HepG2 (cell line): ENCODE measurements around the gene PIK3IP1. TPM values are rescaled to one million over a fixed set of nuclear protein-coding genes. Genes with fewer than 3 reads are reported as not detected.

Experiments
- ARNTL ChIP-seq: sonication (generic); formaldehyde crosslinking; IDR thresholded peaks from 2 replicates; pipeline ENCODE4 v1.4.0; 2020; ENCODE audit warnings: mild to moderate bottlenecking, missing genetic modification reagents
- CBX1 ChIP-seq: IDR thresholded peaks from one replicate; pipeline ENCODE4 v1.6.1; 2016; ENCODE audit warnings: antibody characterized with exemption, low read depth
- CHD4 ChIP-seq: fragments of 200-600 bp; sonication (generic); IDR thresholded peaks from 2 replicates; pipeline ENCODE4 v1.7.0; 2017; ENCODE audit warnings: mild to moderate bottlenecking, low read length, borderline replicate concordance
- CREBL2 ChIP-seq: sonication (generic); formaldehyde crosslinking; IDR thresholded peaks from 2 replicates; pipeline ENCODE4 v1.8.1; 2023; ENCODE audit warnings: missing genetic modification reagents, mild to moderate bottlenecking, borderline replicate concordance
- CTCF ChIP-seq: sonication (generic); formaldehyde crosslinking; IDR thresholded peaks from 2 replicates; pipeline ENCODE4 v1.5.0; 2020; ENCODE audit warnings: mild to moderate bottlenecking, missing genetic modification reagents, moderate library complexity
- FOXC1 ChIP-seq: sonication (generic); formaldehyde crosslinking; IDR thresholded peaks from 2 replicates; pipeline ENCODE4 v1.8.0; 2022; ENCODE audit warnings: mild to moderate bottlenecking, missing genetic modification reagents, borderline replicate concordance
- FOXM1 ChIP-seq: sonication (generic); formaldehyde crosslinking; IDR thresholded peaks from 2 replicates; pipeline ENCODE4 v1.5.0; 2020; ENCODE audit warnings: missing genetic modification reagents
- JUNB ChIP-seq: sonication (generic); formaldehyde crosslinking; IDR thresholded peaks from 2 replicates; pipeline ENCODE4 v1.8.0; 2022; ENCODE audit warnings: missing genetic modification reagents, mild to moderate bottlenecking, borderline replicate concordance
- MIER3 ChIP-seq: IDR thresholded peaks from 2 replicates; pipeline ENCODE4 v1.6.1; 2016; ENCODE audit warnings: missing compliant biosample characterization, borderline replicate concordance
- RARA ChIP-seq: IDR thresholded peaks from 2 replicates; pipeline ENCODE4 v1.6.1; 2016; ENCODE audit warnings: missing genetic modification reagents, missing compliant biosample characterization
- REL ChIP-seq: sonication (generic); formaldehyde crosslinking; conservative IDR thresholded peaks from 2 replicates; pipeline ENCODE4 v1.8.0; 2022; ENCODE audit warnings: mild to moderate bottlenecking, missing genetic modification reagents, moderate library complexity
- SATB2 ChIP-seq: sonication (generic); formaldehyde crosslinking; IDR thresholded peaks from 2 replicates; pipeline ENCODE4 v1.5.0; 2020; ENCODE audit warnings: missing genetic modification reagents
- TEAD3 ChIP-seq: optimal IDR thresholded peaks from 2 replicates; pipeline ENCODE3; 2016; ENCODE audit warnings: borderline replicate concordance
- ZNF142 ChIP-seq: sonication (generic); formaldehyde crosslinking; IDR thresholded peaks from 2 replicates; pipeline ENCODE4 v1.4.0; 2020; ENCODE audit warnings: missing genetic modification reagents
- ZNF225 ChIP-seq: sonication (generic); formaldehyde crosslinking; IDR thresholded peaks from 2 replicates; pipeline ENCODE4 v1.4.0; 2020; ENCODE audit warnings: mild to moderate bottlenecking, missing genetic modification reagents
- ZNF431 ChIP-seq: sonication (generic); formaldehyde crosslinking; IDR thresholded peaks from 2 replicates; pipeline ENCODE4 v1.9.0; 2022; ENCODE audit warnings: missing genetic modification reagents, low read depth, mild to moderate bottlenecking, borderline replicate concordance
- ZNF570 ChIP-seq: sonication (generic); formaldehyde crosslinking; IDR thresholded peaks from 2 replicates; pipeline ENCODE4 v1.4.0; 2020; ENCODE audit warnings: mild to moderate bottlenecking, missing genetic modification reagents, borderline replicate concordance
- polyA plus RNA-seq, 8 experiments: library from polyadenylated mRNA; depleted of rRNA in 3 of 8; stranded (reverse) in 7 of 8; unstranded in 1 of 8; fragments of >200 nt; fragmentation: Illumina TruSeq in 4 of 8; extraction: Trizol in 4 of 8; gene quantifications; 2 replicates each; pipeline versions ENCODE4 v1.2.1 to v1.2.3, GENCODE V29; 2011 to 2016; ENCODE audit warnings: low read depth in 4 of 8, missing spikeins in 1 of 8, mixed read lengths in 1 of 8; ENCODE audit not compliant: insufficient read depth in 1 of 8
- total RNA-seq, 5 experiments: library from RNA; depleted of rRNA; stranded (reverse); fragments of >200 nt; fragmentation: Illumina TruSeq; extraction: Trizol; gene quantifications; 2 replicates each; pipeline ENCODE4 v1.2.3, GENCODE V29; 2016; ENCODE audit warnings: low read depth in 1 of 5
- TF ChIP-seq, protein P1 (sequence below): sonication (generic); formaldehyde crosslinking; IDR thresholded peaks from 2 replicates; pipeline ENCODE4 v1.4.0; 2020; ENCODE audit warnings: missing genetic modification reagents, borderline replicate concordance
- TF ChIP-seq, protein P2 (sequence below): IDR thresholded peaks from 2 replicates; pipeline ENCODE4 v1.6.1; 2016

Gene PIK3IP1
- total and polyA plus RNA-seq, 2 of the 13 experiments (the other 11 are each of a cell fraction or from before 2014, with no cell fraction given): 1.3 to 2.5 TPM

DNA sequence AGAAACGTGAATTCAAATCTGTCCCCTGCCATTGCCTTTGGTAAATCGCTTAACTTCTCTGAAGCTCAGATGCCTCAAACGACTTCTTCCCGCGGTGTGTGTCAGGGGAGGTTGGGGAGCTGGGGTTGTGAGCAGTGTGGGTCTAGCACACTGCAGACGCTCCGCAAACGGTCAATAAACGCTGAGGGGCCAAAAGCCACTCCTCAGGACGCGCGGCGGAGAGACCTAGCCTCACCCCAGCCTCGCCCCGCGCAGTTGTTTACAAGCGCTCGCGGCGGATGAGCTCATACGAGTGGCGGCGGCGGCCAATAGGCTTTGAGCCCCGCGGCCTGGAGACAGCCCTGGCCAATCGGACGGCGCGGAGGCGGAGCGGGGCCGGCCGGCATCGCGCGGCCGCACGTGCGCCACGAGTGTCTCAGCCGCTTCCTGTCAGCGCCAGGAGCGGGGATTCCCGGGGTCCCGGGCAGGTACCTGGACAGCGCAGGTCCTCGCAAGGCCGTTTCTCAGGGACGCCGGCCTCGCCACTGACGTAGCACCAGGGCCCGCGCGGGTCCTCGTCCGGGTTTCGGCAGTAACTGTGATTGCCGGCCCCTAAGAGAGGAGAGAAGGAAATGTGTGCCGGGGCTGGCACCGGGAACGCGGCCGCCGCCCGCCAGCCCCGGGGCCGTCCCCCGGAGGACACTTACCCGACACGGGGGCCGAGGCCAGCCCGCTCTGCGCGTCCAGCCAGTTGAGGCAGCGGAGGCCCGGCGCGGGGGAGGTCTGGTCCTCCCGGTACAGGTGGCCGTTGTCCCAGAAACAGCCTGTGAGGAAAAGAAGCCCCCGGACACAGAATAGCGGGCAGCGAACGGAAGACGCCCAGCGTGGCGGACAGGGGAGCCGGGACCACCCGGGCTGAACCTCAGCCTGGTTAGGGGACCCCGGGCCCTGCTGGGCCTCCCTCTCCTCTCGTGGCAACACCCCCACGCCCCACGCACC, 1.5 kb downstream of the PIK3IP1 start (continued):
- 0 out of 2 replicates have a peak, but pooled peaks have one; percentile 49 for TF ChIP-seq ZNF142
- no peak for TF ChIP-seq JUNB (CRISPR knock-in tag)
- TF ChIP-seq REL: peak; percentile 70; the same call in 1 of the 2 replicates
- TF ChIP-seq CTCF: no peak
- peak; percentile 76 for TF ChIP-seq RARA
- TF ChIP-seq FOXM1: no peak
- TF ChIP-seq MIER3: no peak
- TF ChIP-seq ARNTL (CRISPR knock-in tag): peak; percentile 99
- TF ChIP-seq ZNF570 (CRISPR knock-in tag): no peak
- TF ChIP-seq, protein P1, sequence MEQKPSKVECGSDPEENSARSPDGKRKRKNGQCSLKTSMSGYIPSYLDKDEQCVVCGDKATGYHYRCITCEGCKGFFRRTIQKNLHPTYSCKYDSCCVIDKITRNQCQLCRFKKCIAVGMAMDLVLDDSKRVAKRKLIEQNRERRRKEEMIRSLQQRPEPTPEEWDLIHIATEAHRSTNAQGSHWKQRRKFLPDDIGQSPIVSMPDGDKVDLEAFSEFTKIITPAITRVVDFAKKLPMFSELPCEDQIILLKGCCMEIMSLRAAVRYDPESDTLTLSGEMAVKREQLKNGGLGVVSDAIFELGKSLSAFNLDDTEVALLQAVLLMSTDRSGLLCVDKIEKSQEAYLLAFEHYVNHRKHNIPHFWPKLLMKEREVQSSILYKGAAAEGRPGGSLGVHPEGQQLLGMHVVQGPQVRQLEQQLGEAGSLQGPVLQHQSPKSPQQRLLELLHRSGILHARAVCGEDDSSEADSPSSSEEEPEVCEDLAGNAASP (CRISPR knock-in tag): peak; percentile 91
- peak; percentile 93 for TF ChIP-seq SATB2 (CRISPR knock-in tag)
- no peak for TF ChIP-seq CHD4
- TF ChIP-seq, protein P2, sequence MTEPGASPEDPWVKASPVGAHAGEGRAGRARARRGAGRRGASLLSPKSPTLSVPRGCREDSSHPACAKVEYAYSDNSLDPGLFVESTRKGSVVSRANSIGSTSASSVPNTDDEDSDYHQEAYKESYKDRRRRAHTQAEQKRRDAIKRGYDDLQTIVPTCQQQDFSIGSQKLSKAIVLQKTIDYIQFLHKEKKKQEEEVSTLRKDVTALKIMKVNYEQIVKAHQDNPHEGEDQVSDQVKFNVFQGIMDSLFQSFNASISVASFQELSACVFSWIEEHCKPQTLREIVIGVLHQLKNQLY (CRISPR knock-in tag): peak; percentile 74
- peak; percentile 76 for TF ChIP-seq CBX1
- no peak; the same call in 1 of the 2 replicates for TF ChIP-seq ZNF225 (CRISPR knock-in tag)
- peak; percentile 46 for TF ChIP-seq TEAD3 (CRISPR knock-in tag)
- peak; percentile 90 for TF ChIP-seq ZNF431 (CRISPR knock-in tag)
- peak; percentile 62; the same call in 1 of the 2 replicates for TF ChIP-seq CREBL2
- peak; percentile 99 for TF ChIP-seq FOXC1
